CD4-positive, alpha-beta T cell (primary cell): ENCODE measurements around the gene SULT1C2. TPM values are rescaled to one million over a fixed set of nuclear protein-coding genes. Genes with fewer than 3 reads are reported as not detected.

Experiments used
- ATAC-seq: fragments of 200-7000 bp; cut with Tn5 transposase; one replicate; pipeline ENCODE4 v1.10.0; 2022; ENCODE audit warnings: mild to moderate bottlenecking; ENCODE audit not compliant: poor library complexity
- CTCF ChIA-PET: fragments of 350-600 bp; sonication (Branson Sonifier 250); formaldehyde crosslinking; loops from one replicate; lab custom pipeline; 2021; ENCODE audit warnings: antibody characterized with exemption, inconsistent platforms; lab: Charles Lee
- POLR2A ChIA-PET: fragments of 350-600 bp; sonication (Branson Sonifier 250); formaldehyde crosslinking; loops from one replicate; lab custom pipeline; 2021; ENCODE audit warnings: antibody characterized with exemption, inconsistent platforms; lab: Charles Lee
- DNase-seq, 14 experiments: peaks; one replicate each; pipeline ENCODE4 v3.0.0-alpha.2; 2013 to 2020; ENCODE audit warnings: mixed read lengths in 2 of 14
- H3K27ac ChIP-seq, 2 donors: one replicate each; pipeline versions ENCODE4 v1.5.1 to v1.7.0; 2013; ENCODE audit warnings: low read length in 2 of 2, low read depth in 1 of 2, mild to moderate bottlenecking in 1 of 2
- H3K27me3 ChIP-seq, 2 experiments: 1 replicate in 1 of 2; 2 replicates in 1 of 2; pipeline versions ENCODE4 v1.6.1 to v1.7.0; 2013; ENCODE audit warnings: low read length in 2 of 2, control low read depth in 1 of 2, mild to moderate bottlenecking in 1 of 2, moderate library complexity in 1 of 2; ENCODE audit not compliant: insufficient read depth in 2 of 2, control insufficient read depth in 1 of 2
- H3K36me3 ChIP-seq: one replicate; pipeline ENCODE4 v1.6.1; 2013; ENCODE audit warnings: low read length, control low read depth; ENCODE audit not compliant: insufficient read depth
- H3K4me1 ChIP-seq: one replicate; pipeline ENCODE4 v1.6.1; 2013; ENCODE audit warnings: low read length, control low read depth; ENCODE audit not compliant: insufficient read depth
- H3K4me3 ChIP-seq: one replicate; pipeline ENCODE4 v1.5.1; 2013; ENCODE audit warnings: mild to moderate bottlenecking, low read length, moderate library complexity
- H3K9me3 ChIP-seq, 2 experiments: 1 replicate in 1 of 2; 2 replicates in 1 of 2; pipeline versions ENCODE4 v1.6.1 to v1.7.0; 2013; ENCODE audit warnings: low read length in 2 of 2, mild to moderate bottlenecking in 2 of 2, control low read depth in 1 of 2, moderate library complexity in 1 of 2; ENCODE audit not compliant: control insufficient read depth in 1 of 2, insufficient read depth in 1 of 2
- H3K27ac Mint-ChIP-seq: one replicate; pipeline ENCODE4 v1.8.0; 2020; ENCODE audit warnings: mixed read lengths
- H3K27me3 Mint-ChIP-seq: one replicate; pipeline ENCODE4 v1.8.0; 2021; ENCODE audit warnings: mixed read lengths
- H3K36me3 Mint-ChIP-seq: one replicate; pipeline ENCODE4 v1.8.0; 2021; ENCODE audit warnings: low read depth, mixed read lengths
- H3K4me1 Mint-ChIP-seq: one replicate; pipeline ENCODE4 v1.8.0; 2021; ENCODE audit warnings: low read depth, mixed read lengths
- H3K4me3 Mint-ChIP-seq: one replicate; pipeline ENCODE4 v1.8.0; 2020; ENCODE audit warnings: mild to moderate bottlenecking, mixed read lengths
- H3K9me3 Mint-ChIP-seq: one replicate; pipeline ENCODE4 v1.8.0; 2020; ENCODE audit warnings: mixed read lengths
- CTCF ChIP-seq: fragments of 200-600 bp; IDR thresholded peaks from one replicate; pipeline ENCODE4 v1.8.0; 2022; ENCODE audit warnings: antibody characterized with exemption, mild to moderate bottlenecking
- intact Hi-C, 2 experiments: fragments of 100-400 bp; cut with DNase I in 1 of 2; cut with micrococcal nuclease in 1 of 2; formaldehyde crosslinking; loops; one replicate each; pipeline versions ENCODE4 v1.15.1 to v1.9.0; 2023 to 2025; cut with DNase I, micrococcal nuclease
- polyA plus RNA-seq, 2 donors: library from polyadenylated mRNA; unstranded; fragments of 120-200 nt; gene quantifications; one replicate each; pipeline ENCODE4 v1.2.1, GENCODE V29; 2013
- total RNA-seq, 174 experiments: library from RNA in 2 of 174; stranded (reverse) in 2 of 174; gene quantifications; one replicate each; pipeline ENCODE4 v1.2.3 and lab custom pipeline; 2021 to 2026

The SULT1C2 gene
- total RNA-seq = not detected
- not detected for polyA plus RNA-seq (2013, experiment 1 of 2)
- polyA plus RNA-seq (2013, experiment 2 of 2) = 0.04 TPM
- 0 to 0.34 (median 0) reads per million in 172 experiments for total RNA-seq (lab: John Stamatoyannopoulos, UW)

DNA sequence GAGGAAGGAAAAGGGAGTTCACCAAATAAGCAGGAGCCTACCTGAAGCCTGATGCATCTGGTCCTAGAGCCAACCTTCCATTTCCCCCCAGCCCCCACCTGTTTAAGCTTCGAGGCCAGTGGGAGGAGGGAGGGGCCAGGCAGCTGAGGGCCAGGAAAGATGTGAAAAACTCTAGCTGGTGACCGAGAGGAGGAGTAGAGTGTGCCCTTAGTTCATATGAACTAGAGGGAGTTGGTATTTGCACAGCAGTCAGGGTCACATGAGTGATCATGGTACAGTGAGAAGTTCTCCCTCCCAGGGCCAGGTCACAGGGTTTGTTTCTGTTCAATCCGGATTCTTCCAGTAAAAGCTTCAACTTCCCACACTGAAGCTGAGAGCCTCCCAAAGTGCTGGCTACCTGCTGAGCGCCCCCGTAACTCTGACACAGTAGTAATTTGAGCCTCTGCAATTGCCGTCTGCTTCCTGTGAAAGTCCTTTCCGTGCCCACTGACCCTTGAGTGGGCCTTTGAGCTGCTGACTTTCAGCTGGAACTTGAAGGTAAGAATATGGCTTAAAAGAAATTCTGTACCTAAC, at the start of gene SULT1C2:
Gene SULT1C2, plus strand, starts transcription at position 362 of the 573 bp plus-strand sequence. CDS start 4,773 bp downstream, outside the sequence.
- no peak within 1 kb of the TSS for H3K4me3 ChIP-seq
- no peaks in the 10 kb centered on the region for H3K9me3 Mint-ChIP-seq
- H3K4me1 ChIP-seq = no peaks in the 10 kb centered on the region
- no peaks in the 10 kb centered on the region for H3K36me3 Mint-ChIP-seq
- no peak within 1 kb of the TSS for H3K27ac ChIP-seq
- no peak for ATAC-seq
- H3K27me3 Mint-ChIP-seq = peaks cover 5% of the 10 kb centered on the region
- H3K27me3 ChIP-seq = no peaks in the 10 kb centered on the region
- CTCF ChIA-PET = no interaction called here
- H3K9me3 ChIP-seq = peaks cover 0 to 5% of the 10 kb centered on the region in 2 experiments
- H3K4me1 Mint-ChIP-seq = no peaks in the 10 kb centered on the region
- no peak for TF ChIP-seq CTCF
- POLR2A ChIA-PET = no interaction called here
- intact Hi-C loops = no loop called here
- H3K4me3 Mint-ChIP-seq = no peak within 1 kb of the TSS
- no peak for DNase-seq
- H3K36me3 ChIP-seq = no peaks in the 10 kb centered on the region
- no peak within 1 kb of the TSS for H3K27ac Mint-ChIP-seq

GRCh38 chr2:108239786-108240185, 48.9 kb upstream of the SULT1C2 start, which contains the start of gene SULT1C3:
Gene SULT1C3 (plus strand): TSS chr2:108239968. CDS start chr2:108247195, 7,227 bp downstream.
- Mint-ChIP-seq H3K36me3 (peaks cover 5% of the 10 kb centered on the region), H3K4me3 (no peak within 1 kb of the TSS), H3K27ac (no peak within 1 kb of the TSS), H3K27me3 (no peaks in the 10 kb centered on the region), H3K9me3 (peaks cover 9% of the 10 kb centered on the region), H3K4me1 (no peaks in the 10 kb centered on the region)
- ChIA-PET POLR2A (no interaction called here), CTCF (no interaction called here)
- no peaks in the 10 kb centered on the region for H3K36me3 ChIP-seq
- H3K4me3 ChIP-seq = no peak within 1 kb of the TSS
- H3K4me1 ChIP-seq = no peaks in the 10 kb centered on the region
- DNase-seq = no peak
- ATAC-seq = no peak
- H3K27ac ChIP-seq = no peak within 1 kb of the TSS
- no peak for TF ChIP-seq CTCF
- H3K27me3 ChIP-seq = peaks cover 0 to 5% of the 10 kb centered on the region in 2 experiments
- intact Hi-C loops = no loop called here
- H3K9me3 ChIP-seq = peaks cover 4% of the 10 kb centered on the region in 2 experiments

- Mint-ChIP-seq H3K4me3 (no peak overlapping the region), H3K9me3 (peaks cover 12% of the 10 kb centered on the region), H3K4me1 (no peaks in the 10 kb centered on the region), H3K27ac (no peak overlapping the region), H3K36me3 (peaks cover 5% of the 10 kb centered on the region), H3K27me3 (peaks cover 1% of the 10 kb centered on the region)
- CTCF ChIA-PET = no interaction called here
- Histone ChIP-seq H3K9me3 (peaks cover 7% of the 10 kb centered on the region in 2 experiments), H3K27ac (no peak overlapping the region), H3K4me1 (no peaks in the 10 kb centered on the region), H3K4me3 (no peak overlapping the region), H3K27me3 (peaks cover 4 to 5% of the 10 kb centered on the region in 2 experiments), H3K36me3 (no peaks in the 10 kb centered on the region)
- ATAC-seq (no peak), DNase-seq (no peak)
- no peak for TF ChIP-seq CTCF
- intact Hi-C loops = no loop called here
- POLR2A ChIA-PET = no interaction called here
Measured at GRCh38 chr2:108240966-108241365, 47.7 kb upstream of the SULT1C2 start.
